Neural cell (in vitro differentiated cells): ENCODE data around the gene HNF1B. TPM values are rescaled to one million over a fixed set of nuclear protein-coding genes. Genes with fewer than 3 reads are reported as not detected.

Source experiments
- H2AFZ ChIP-seq: fragments of 200-600, 300-800 bp; sonication (generic), shearing (Covaris generic); 2 replicates; pipeline ENCODE4 v1.6.0; 2014; ENCODE audit warnings: low read depth, mild to moderate bottlenecking, antibody characterized with exemption, low read length, moderate library complexity
- H3F3A ChIP-seq: fragments of 200-600 bp; shearing (Covaris generic); 2 replicates; pipeline ENCODE4 v1.6.1; 2016; ENCODE audit warnings: mild to moderate bottlenecking, moderate library complexity, mixed read lengths, antibody characterized with exemption, low read length; ENCODE audit not compliant: insufficient read depth, poor library complexity, severe bottlenecking
- H3K27ac ChIP-seq: fragments of 200-600, 300-800 bp; sonication (generic), shearing (Covaris generic); 2 replicates; pipeline ENCODE4 v1.5.1; 2014; ENCODE audit warnings: mild to moderate bottlenecking, low read length, moderate library complexity
- H3K27me3 ChIP-seq: fragments of 300-800, 200-600 bp; sonication (generic), shearing (Covaris generic); 2 replicates; pipeline ENCODE4 v1.6.0; 2014; ENCODE audit warnings: mild to moderate bottlenecking, low read depth, low read length, moderate library complexity; ENCODE audit not compliant: insufficient read depth
- H3K36me3 ChIP-seq: fragments of 300-800, 200-600 bp; sonication (generic), shearing (Covaris generic); 2 replicates; pipeline ENCODE4 v1.5.1; 2014; ENCODE audit warnings: mild to moderate bottlenecking, antibody characterized with exemption, low read length, moderate library complexity; ENCODE audit not compliant: insufficient read depth
- H3K4me2 ChIP-seq: fragments of 300-800, 200-600 bp; sonication (generic), shearing (Covaris generic); 2 replicates; pipeline ENCODE4 v1.6.0; 2014; ENCODE audit warnings: mild to moderate bottlenecking, low read length
- H3K4me3 ChIP-seq: fragments of 300-800, 200-600 bp; sonication (generic), shearing (Covaris generic); 2 replicates; pipeline ENCODE4 v1.5.1; 2014; ENCODE audit warnings: mild to moderate bottlenecking, low read length, moderate library complexity
- H3K79me2 ChIP-seq: fragments of 200-600 bp; shearing (Covaris generic); replicated peaks from 2 replicates; pipeline ENCODE4 v1.6.0; 2014; ENCODE audit warnings: mild to moderate bottlenecking, low read length, moderate library complexity; ENCODE audit not compliant: insufficient read depth
- H3K9ac ChIP-seq: fragments of 300-800, 200-600 bp; sonication (generic), shearing (Covaris generic); 2 replicates; pipeline ENCODE4 v1.6.1; 2016; ENCODE audit warnings: mild to moderate bottlenecking, low read length, mixed read lengths
- H3K9me2 ChIP-seq: fragments of 200-600 bp; shearing (Covaris generic); 2 replicates; pipeline ENCODE4 v1.6.1; 2016; ENCODE audit warnings: mild to moderate bottlenecking, low read length, mixed read lengths; ENCODE audit not compliant: insufficient read depth
- H3K9me3 ChIP-seq: fragments of 200-600, 300-800 bp; sonication (generic), shearing (Covaris generic); 2 replicates; pipeline ENCODE4 v1.6.1; 2016; ENCODE audit warnings: mild to moderate bottlenecking, mixed run types, low read length, moderate library complexity, mixed read lengths
- H4K20me1 ChIP-seq: fragments of 200-600 bp; shearing (Covaris generic); 2 replicates; pipeline ENCODE4 v1.6.1; 2016; ENCODE audit warnings: mild to moderate bottlenecking, mixed run types; ENCODE audit not compliant: insufficient read depth
- CTCF ChIP-seq: fragments of 450-650 bp; IDR thresholded peaks from 2 replicates; pipeline ENCODE4 v1.5.1; 2014; ENCODE audit warnings: antibody characterized with exemption, mild to moderate bottlenecking, moderate library complexity; ENCODE audit not compliant: poor library complexity, severe bottlenecking
- EP300 ChIP-seq: fragments of 450-650 bp; conservative IDR thresholded peaks from 2 replicates; pipeline ENCODE4 v1.6.1; 2014; ENCODE audit warnings: antibody characterized with exemption, mild to moderate bottlenecking, moderate library complexity; ENCODE audit not compliant: poor library complexity, severe bottlenecking
- EZH2 ChIP-seq: fragments of 200-600, 300-800 bp; shearing (Covaris generic), sonication (generic); IDR thresholded peaks from 2 replicates; pipeline ENCODE4 v1.6.1; 2014; ENCODE audit warnings: antibody characterized with exemption, low read length, borderline replicate concordance, mild to moderate bottlenecking; ENCODE audit not compliant: insufficient read depth, poor library complexity, severe bottlenecking
- MXI1 ChIP-seq: fragments of 450-650 bp; conservative IDR thresholded peaks from 2 replicates; pipeline ENCODE4 v1.6.1; 2014; ENCODE audit warnings: antibody characterized with exemption, mild to moderate bottlenecking; ENCODE audit not compliant: poor library complexity, severe bottlenecking
- POLR2AphosphoS5 ChIP-seq: IDR thresholded peaks from 2 replicates; pipeline ENCODE4 v1.6.1; 2012
- RAD21 ChIP-seq: fragments of 450-650 bp; conservative IDR thresholded peaks from 2 replicates; pipeline ENCODE4 v1.6.1; 2014; ENCODE audit warnings: antibody characterized with exemption, mild to moderate bottlenecking, moderate library complexity
- SMC3 ChIP-seq: fragments of 450-650 bp; conservative IDR thresholded peaks from 2 replicates; pipeline ENCODE4 v1.6.1; 2014; ENCODE audit warnings: antibody characterized with exemption, mild to moderate bottlenecking, moderate library complexity; ENCODE audit not compliant: poor library complexity
- TAF1 ChIP-seq: IDR thresholded peaks from 2 replicates; pipeline ENCODE4 v1.6.1; 2012; ENCODE audit warnings: low read depth
- polyA plus RNA-seq: library from polyadenylated mRNA; depleted of rRNA; stranded (reverse); fragments of >200 nt; gene quantifications from 2 replicates; pipeline ENCODE4 v1.2.3, GENCODE V29; 2014
- TF ChIP-seq, protein P1 (sequence below): IDR thresholded peaks from 2 replicates; pipeline ENCODE4 v1.6.1; 2012; ENCODE audit warnings: borderline replicate concordance

The HNF1B gene
- polyA plus RNA-seq, 1 donor from 2014 or later, result not detected

DNA sequence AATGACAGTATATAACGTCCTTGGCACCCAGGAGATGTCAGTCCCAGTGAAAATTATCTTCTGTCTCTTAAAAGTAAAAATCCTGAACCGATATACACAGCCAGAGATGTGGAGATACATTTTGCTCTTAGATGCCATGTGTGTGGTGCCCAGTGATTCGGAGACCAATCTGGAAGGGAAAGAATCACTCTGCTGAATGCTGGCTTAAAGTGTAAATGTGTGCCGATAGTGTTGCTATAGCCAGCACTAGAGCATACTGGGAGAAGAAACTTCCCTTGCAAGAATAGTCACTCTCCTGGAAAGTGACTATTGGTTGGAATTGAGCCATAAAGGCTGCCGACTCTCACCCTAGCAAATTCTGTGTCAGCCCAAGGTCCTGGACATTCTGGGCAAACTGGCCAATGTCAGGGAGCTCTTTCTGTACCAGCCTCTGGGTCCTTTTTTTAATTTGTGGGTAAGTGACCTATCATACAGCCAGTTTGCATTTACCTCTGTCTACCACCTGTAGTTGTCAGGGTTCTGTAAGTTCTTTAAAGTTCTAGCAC is 44.2 kb upstream of the HNF1B start:
- Histone ChIP-seq H3K4me3 (no peak overlapping the region), H3K27ac (no peak overlapping the region), H3K79me2 (no peaks in the 10 kb centered on the region), H3K27me3 (no peaks in the 10 kb centered on the region), H3K9ac (no peak overlapping the region), H3K9me3 (no peaks in the 10 kb centered on the region), H3K9me2 (no peaks in the 10 kb centered on the region), H2AFZ (no peak overlapping the region), H3K4me2 (no peak overlapping the region), H3K36me3 (no peaks in the 10 kb centered on the region), H4K20me1 (no peaks in the 10 kb centered on the region), H3F3A (no peaks in the 10 kb centered on the region)
- TF ChIP-seq TAF1 (no peak), SMC3 (no peak), POLR2AphosphoS5 (no peak), EP300 (no peak), CTCF (no peak), EZH2 (no peak)
- TF ChIP-seq, protein P1, sequence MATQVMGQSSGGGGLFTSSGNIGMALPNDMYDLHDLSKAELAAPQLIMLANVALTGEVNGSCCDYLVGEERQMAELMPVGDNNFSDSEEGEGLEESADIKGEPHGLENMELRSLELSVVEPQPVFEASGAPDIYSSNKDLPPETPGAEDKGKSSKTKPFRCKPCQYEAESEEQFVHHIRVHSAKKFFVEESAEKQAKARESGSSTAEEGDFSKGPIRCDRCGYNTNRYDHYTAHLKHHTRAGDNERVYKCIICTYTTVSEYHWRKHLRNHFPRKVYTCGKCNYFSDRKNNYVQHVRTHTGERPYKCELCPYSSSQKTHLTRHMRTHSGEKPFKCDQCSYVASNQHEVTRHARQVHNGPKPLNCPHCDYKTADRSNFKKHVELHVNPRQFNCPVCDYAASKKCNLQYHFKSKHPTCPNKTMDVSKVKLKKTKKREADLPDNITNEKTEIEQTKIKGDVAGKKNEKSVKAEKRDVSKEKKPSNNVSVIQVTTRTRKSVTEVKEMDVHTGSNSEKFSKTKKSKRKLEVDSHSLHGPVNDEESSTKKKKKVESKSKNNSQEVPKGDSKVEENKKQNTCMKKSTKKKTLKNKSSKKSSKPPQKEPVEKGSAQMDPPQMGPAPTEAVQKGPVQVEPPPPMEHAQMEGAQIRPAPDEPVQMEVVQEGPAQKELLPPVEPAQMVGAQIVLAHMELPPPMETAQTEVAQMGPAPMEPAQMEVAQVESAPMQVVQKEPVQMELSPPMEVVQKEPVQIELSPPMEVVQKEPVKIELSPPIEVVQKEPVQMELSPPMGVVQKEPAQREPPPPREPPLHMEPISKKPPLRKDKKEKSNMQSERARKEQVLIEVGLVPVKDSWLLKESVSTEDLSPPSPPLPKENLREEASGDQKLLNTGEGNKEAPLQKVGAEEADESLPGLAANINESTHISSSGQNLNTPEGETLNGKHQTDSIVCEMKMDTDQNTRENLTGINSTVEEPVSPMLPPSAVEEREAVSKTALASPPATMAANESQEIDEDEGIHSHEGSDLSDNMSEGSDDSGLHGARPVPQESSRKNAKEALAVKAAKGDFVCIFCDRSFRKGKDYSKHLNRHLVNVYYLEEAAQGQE, result no peak

GRCh38 chr17:37788526-37788925 is 43.7 kb upstream of the HNF1B start:
- no peaks in the 10 kb centered on the region for H3K79me2 ChIP-seq
- no peaks in the 10 kb centered on the region for H3K9me3 ChIP-seq
- H3K27me3 ChIP-seq, result no peaks in the 10 kb centered on the region
- H3K27ac ChIP-seq, result no peak overlapping the region
- TF ChIP-seq CTCF, result no peak
- no peak for TF ChIP-seq EZH2
- no peak for TF ChIP-seq TAF1
- TF ChIP-seq SMC3, result no peak
- no peak for TF ChIP-seq EP300
- no peak for TF ChIP-seq MXI1
- TF ChIP-seq POLR2AphosphoS5, result no peak
- TF ChIP-seq, protein P1, result no peak
- TF ChIP-seq RAD21, result no peak
- no peak overlapping the region for H3K4me3 ChIP-seq
- no peaks in the 10 kb centered on the region for H3K36me3 ChIP-seq
- no peaks in the 10 kb centered on the region for H3K9me2 ChIP-seq
- no peaks in the 10 kb centered on the region for H4K20me1 ChIP-seq
- no peak overlapping the region for H2AFZ ChIP-seq
- no peak overlapping the region for H3K4me2 ChIP-seq
- no peaks in the 10 kb centered on the region for H3F3A ChIP-seq
- H3K9ac ChIP-seq, result no peak overlapping the region
